CD4-positive, alpha-beta T cell (primary cell): ENCODE results near the gene NASP. TPM values are rescaled to one million over a fixed set of nuclear protein-coding genes. Genes with fewer than 3 reads are reported as not detected.

Source experiments
- ATAC-seq: fragments of 200-7000 bp; cut with Tn5 transposase; one replicate; pipeline ENCODE4 v1.10.0; 2022; ENCODE audit warnings: mild to moderate bottlenecking; ENCODE audit not compliant: poor library complexity
- CTCF ChIA-PET: fragments of 350-600 bp; sonication (Branson Sonifier 250); formaldehyde crosslinking; loops from one replicate; lab custom pipeline; 2021; ENCODE audit warnings: antibody characterized with exemption, inconsistent platforms; lab: Charles Lee
- POLR2A ChIA-PET: fragments of 350-600 bp; sonication (Branson Sonifier 250); formaldehyde crosslinking; loops from one replicate; lab custom pipeline; 2021; ENCODE audit warnings: antibody characterized with exemption, inconsistent platforms; lab: Charles Lee
- DNase-seq, 14 experiments: peaks; one replicate each; pipeline ENCODE4 v3.0.0-alpha.2; 2013 to 2020; ENCODE audit warnings: mixed read lengths in 2 of 14
- H3K27ac ChIP-seq, 2 donors: one replicate each; pipeline versions ENCODE4 v1.5.1 to v1.7.0; 2013; ENCODE audit warnings: low read length in 2 of 2, low read depth in 1 of 2, mild to moderate bottlenecking in 1 of 2
- H3K27me3 ChIP-seq, 2 experiments: 1 replicate in 1 of 2; 2 replicates in 1 of 2; pipeline versions ENCODE4 v1.6.1 to v1.7.0; 2013; ENCODE audit warnings: low read length in 2 of 2, control low read depth in 1 of 2, mild to moderate bottlenecking in 1 of 2, moderate library complexity in 1 of 2; ENCODE audit not compliant: insufficient read depth in 2 of 2, control insufficient read depth in 1 of 2
- H3K36me3 ChIP-seq: one replicate; pipeline ENCODE4 v1.6.1; 2013; ENCODE audit warnings: low read length, control low read depth; ENCODE audit not compliant: insufficient read depth
- H3K4me1 ChIP-seq: one replicate; pipeline ENCODE4 v1.6.1; 2013; ENCODE audit warnings: low read length, control low read depth; ENCODE audit not compliant: insufficient read depth
- H3K4me3 ChIP-seq: one replicate; pipeline ENCODE4 v1.5.1; 2013; ENCODE audit warnings: mild to moderate bottlenecking, low read length, moderate library complexity
- H3K9me3 ChIP-seq, 2 experiments: 1 replicate in 1 of 2; 2 replicates in 1 of 2; pipeline versions ENCODE4 v1.6.1 to v1.7.0; 2013; ENCODE audit warnings: low read length in 2 of 2, mild to moderate bottlenecking in 2 of 2, control low read depth in 1 of 2, moderate library complexity in 1 of 2; ENCODE audit not compliant: control insufficient read depth in 1 of 2, insufficient read depth in 1 of 2
- H3K27ac Mint-ChIP-seq: one replicate; pipeline ENCODE4 v1.8.0; 2020; ENCODE audit warnings: mixed read lengths
- H3K27me3 Mint-ChIP-seq: one replicate; pipeline ENCODE4 v1.8.0; 2021; ENCODE audit warnings: mixed read lengths
- H3K36me3 Mint-ChIP-seq: one replicate; pipeline ENCODE4 v1.8.0; 2021; ENCODE audit warnings: low read depth, mixed read lengths
- H3K4me1 Mint-ChIP-seq: one replicate; pipeline ENCODE4 v1.8.0; 2021; ENCODE audit warnings: low read depth, mixed read lengths
- H3K4me3 Mint-ChIP-seq: one replicate; pipeline ENCODE4 v1.8.0; 2020; ENCODE audit warnings: mild to moderate bottlenecking, mixed read lengths
- H3K9me3 Mint-ChIP-seq: one replicate; pipeline ENCODE4 v1.8.0; 2020; ENCODE audit warnings: mixed read lengths
- intact Hi-C, 2 experiments: fragments of 100-400 bp; cut with DNase I in 1 of 2; cut with micrococcal nuclease in 1 of 2; formaldehyde crosslinking; loops; one replicate each; pipeline versions ENCODE4 v1.15.1 to v1.9.0; 2023 to 2025; cut with DNase I, micrococcal nuclease
- total RNA-seq, 174 experiments: library from RNA in 2 of 174; stranded (reverse) in 2 of 174; gene quantifications; one replicate each; pipeline ENCODE4 v1.2.3 and lab custom pipeline; 2021 to 2026
- TF ChIP-seq, protein P1 (sequence below): fragments of 200-600 bp; IDR thresholded peaks from one replicate; pipeline ENCODE4 v1.8.0; 2022; ENCODE audit warnings: antibody characterized with exemption, mild to moderate bottlenecking

Gene NASP
- total RNA-seq, 2 experiments from 2014 or later = 110 to 112 TPM

DNA sequence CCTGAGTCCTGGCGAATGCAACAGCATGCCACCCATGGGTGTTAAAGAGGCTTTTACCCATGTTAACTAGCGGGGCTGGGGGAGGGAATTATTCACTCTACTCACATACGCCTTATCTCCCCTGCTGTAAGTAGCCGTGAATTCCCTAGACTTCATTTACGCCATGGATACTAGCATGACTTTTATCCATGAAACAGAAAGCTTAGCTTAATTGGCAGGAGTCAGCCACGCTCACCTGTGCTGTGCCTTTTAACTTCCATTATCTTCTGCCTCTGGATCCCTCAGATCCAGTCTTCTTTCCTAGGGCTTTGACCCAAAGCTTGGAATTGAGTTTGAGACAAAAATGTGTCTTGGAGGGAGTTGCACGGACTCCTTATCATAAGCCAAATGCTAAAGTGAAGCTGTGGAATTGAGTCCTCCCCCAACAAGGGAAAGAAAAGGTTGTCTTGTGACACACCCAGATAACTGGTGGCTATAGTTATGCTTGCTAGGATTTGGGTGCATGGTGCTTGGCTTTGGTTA, 9.7 kb upstream of the NASP start:
- intact Hi-C loops = loop anchor here in 1 of 2 experiments (5.0 kb wide), 1 partner anchor 562 kb away; the partner anchor contains the start of genes HECTD3 and UROD
- ATAC-seq = no peak
- H3K4me3 Mint-ChIP-seq = no peak overlapping the region
- peaks cover 2% of the 10 kb centered on the region for H3K4me1 ChIP-seq
- no peaks in the 10 kb centered on the region for H3K9me3 Mint-ChIP-seq
- ChIA-PET POLR2A (interaction anchor here (0.7 kb wide), 1 partner anchor 61 kb away, joined by 3 read pairs; no protein-coding TSS in a partner anchor), CTCF (interaction anchor here (1.2 kb wide), 1 partner anchor 62 kb away, joined by 3 read pairs; no protein-coding TSS in a partner anchor)
- H3K36me3 Mint-ChIP-seq = peaks cover 10% of the 10 kb centered on the region
- H3K27ac Mint-ChIP-seq = no peak overlapping the region
- H3K27me3 ChIP-seq = no peaks in the 10 kb centered on the region
- H3K9me3 ChIP-seq = no peaks in the 10 kb centered on the region
- H3K4me3 ChIP-seq = no peak overlapping the region
- H3K36me3 ChIP-seq = peaks cover 16% of the 10 kb centered on the region
- no peak overlapping the region for H3K27ac ChIP-seq
- TF ChIP-seq, protein P1, sequence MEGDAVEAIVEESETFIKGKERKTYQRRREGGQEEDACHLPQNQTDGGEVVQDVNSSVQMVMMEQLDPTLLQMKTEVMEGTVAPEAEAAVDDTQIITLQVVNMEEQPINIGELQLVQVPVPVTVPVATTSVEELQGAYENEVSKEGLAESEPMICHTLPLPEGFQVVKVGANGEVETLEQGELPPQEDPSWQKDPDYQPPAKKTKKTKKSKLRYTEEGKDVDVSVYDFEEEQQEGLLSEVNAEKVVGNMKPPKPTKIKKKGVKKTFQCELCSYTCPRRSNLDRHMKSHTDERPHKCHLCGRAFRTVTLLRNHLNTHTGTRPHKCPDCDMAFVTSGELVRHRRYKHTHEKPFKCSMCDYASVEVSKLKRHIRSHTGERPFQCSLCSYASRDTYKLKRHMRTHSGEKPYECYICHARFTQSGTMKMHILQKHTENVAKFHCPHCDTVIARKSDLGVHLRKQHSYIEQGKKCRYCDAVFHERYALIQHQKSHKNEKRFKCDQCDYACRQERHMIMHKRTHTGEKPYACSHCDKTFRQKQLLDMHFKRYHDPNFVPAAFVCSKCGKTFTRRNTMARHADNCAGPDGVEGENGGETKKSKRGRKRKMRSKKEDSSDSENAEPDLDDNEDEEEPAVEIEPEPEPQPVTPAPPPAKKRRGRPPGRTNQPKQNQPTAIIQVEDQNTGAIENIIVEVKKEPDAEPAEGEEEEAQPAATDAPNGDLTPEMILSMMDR = no peak
- no peak for DNase-seq
- H3K27me3 Mint-ChIP-seq = no peaks in the 10 kb centered on the region
- H3K4me1 Mint-ChIP-seq = peaks cover 5% of the 10 kb centered on the region

DNA sequence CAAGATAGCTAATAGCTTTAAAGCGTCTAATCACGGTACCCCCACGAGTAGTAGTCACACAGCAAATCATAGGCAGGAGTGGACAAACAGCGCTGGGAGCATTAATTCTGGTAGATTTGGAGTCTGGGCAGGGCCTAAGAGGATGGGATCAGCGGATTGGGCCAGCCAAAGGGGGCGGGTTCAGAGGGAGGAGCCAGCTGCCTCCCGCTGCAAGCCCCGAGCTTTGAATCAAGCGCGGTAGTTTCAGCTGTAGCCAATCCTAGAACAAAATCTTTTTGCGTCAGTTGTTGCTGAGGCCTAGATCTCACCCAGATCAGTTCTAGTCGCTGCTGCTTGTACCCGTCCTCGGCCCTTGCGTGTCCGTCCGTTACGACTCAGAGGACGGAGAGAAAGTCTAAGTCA, 576 bp upstream of the NASP start:
- H3K27ac ChIP-seq = peak overlapping the region; percentile 94 to 95
- Mint-ChIP-seq H3K27ac (peak overlapping the region; percentile 93), H3K36me3 (peaks cover 16% of the 10 kb centered on the region), H3K27me3 (no peaks in the 10 kb centered on the region), H3K4me3 (peak overlapping the region; percentile 94), H3K9me3 (no peaks in the 10 kb centered on the region), H3K4me1 (peaks cover 36% of the 10 kb centered on the region)
- peak; percentile 74 for ATAC-seq
- H3K4me3 ChIP-seq = peak overlapping the region; percentile 95
- DNase-seq = peak; percentile 88 to 98 (median 92)
- ChIA-PET CTCF (interaction anchor here (0.8 kb wide), 1 partner anchor 62 kb away, joined by 3 read pairs; the partner anchor contains the start of gene PRDX1), POLR2A (interaction anchor here (0.6 to 5.0 kb wide), 17 partner anchors 10 to 861 kb away, joined by 3 to 65 read pairs (median 4); partner anchors contain the start of genes AKR1A1, CCDC163, GPBP1L1 and HECTD3)
- H3K36me3 ChIP-seq = no peaks in the 10 kb centered on the region
- peaks cover 36% of the 10 kb centered on the region for H3K4me1 ChIP-seq
- TF ChIP-seq, protein P1 = no peak
- no peaks in the 10 kb centered on the region for H3K9me3 ChIP-seq
- intact Hi-C loops = loop anchor here (1.0 to 10.0 kb wide), 8 partner anchors 32 to 1878 kb away; partner anchors contain the start of genes BTBD19 (in 2 of the 2), DYNLT4 (in 2 of the 2), MUTYH (in 2 of the 2) and PLK3 (in 2 of the 2)
- no peaks in the 10 kb centered on the region for H3K27me3 ChIP-seq

DNA sequence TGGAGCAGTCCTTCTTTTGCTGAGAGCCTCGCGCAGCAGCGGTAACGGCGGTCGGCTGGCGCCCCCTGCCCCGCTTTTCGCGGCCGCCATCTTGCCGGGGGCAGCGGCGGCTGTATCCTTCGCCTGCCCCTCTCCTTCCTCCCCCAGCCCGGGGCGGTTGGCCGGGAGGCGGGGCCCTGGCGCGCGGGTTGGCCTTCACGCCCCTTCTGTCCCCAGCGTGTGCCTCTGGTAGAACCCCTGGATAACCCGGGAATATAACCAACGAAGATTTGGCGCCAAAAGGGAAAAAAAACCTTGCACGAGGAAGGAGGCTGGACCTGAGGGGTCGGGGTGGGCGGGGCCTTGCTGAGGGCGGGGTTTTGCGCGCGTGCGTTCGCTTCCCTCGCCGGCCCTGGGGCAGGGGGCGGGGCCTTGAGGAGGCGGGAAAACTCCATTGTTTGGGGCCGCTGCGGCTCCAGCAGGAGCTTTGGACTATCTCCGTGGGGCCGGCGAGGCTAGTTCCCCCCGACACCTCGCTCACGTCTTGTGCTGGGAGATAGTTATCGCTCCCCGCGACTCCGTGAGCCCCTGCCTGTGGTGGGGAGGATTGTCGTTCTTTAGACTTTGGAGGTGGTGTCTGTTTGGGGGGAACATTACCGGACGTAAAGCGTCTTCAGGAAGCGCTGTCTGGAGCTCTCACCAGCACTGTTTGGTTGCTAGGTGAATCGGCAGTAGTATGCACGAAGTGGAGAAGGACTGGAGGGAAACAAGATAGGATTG, 689 bp downstream of the NASP start:
- TF ChIP-seq, protein P1 = peak; percentile 6
- Histone ChIP-seq H3K9me3 (no peaks in the 10 kb centered on the region), H3K4me3 (peak overlapping the region; percentile 95), H3K27me3 (no peaks in the 10 kb centered on the region), H3K36me3 (peaks cover 2% of the 10 kb centered on the region), H3K4me1 (peaks cover 44% of the 10 kb centered on the region), H3K27ac (peak overlapping the region; percentile 94 to 95)
- H3K36me3 Mint-ChIP-seq = peaks cover 16% of the 10 kb centered on the region
- H3K9me3 Mint-ChIP-seq = no peaks in the 10 kb centered on the region
- no peaks in the 10 kb centered on the region for H3K27me3 Mint-ChIP-seq
- H3K27ac Mint-ChIP-seq = peak overlapping the region; percentile 93
- DNase-seq (peak; percentile 75 to 97 (median 82)), ATAC-seq (peak; percentile 60)
- ChIA-PET POLR2A (interaction anchor here (0.5 to 5.0 kb wide), 17 partner anchors 22 to 910 kb away, joined by 3 to 65 read pairs (median 4); partner anchors contain the start of genes AKR1A1, ARMH1, CCDC163 and GPBP1L1), CTCF (interaction anchor here (0.6 to 2.4 kb wide), 4 partner anchors 27 to 101 kb away, joined by 3 to 6 read pairs (median 4); partner anchors contain the start of gene GPBP1L1)
- H3K4me1 Mint-ChIP-seq = peaks cover 43% of the 10 kb centered on the region
- intact Hi-C loops = loop anchor here (2.0 to 10.0 kb wide), 11 partner anchors 16 to 1880 kb away; partner anchors contain the start of genes BTBD19 (in 2 of the 2), DYNLT4 (in 2 of the 2), MUTYH (in 2 of the 2) and PLK3 (in 2 of the 2)
- peak overlapping the region; percentile 94 for H3K4me3 Mint-ChIP-seq
